Neural cell (in vitro differentiated cells): ENCODE measurements around the gene ROGDI. TPM values are rescaled to one million over a fixed set of nuclear protein-coding genes. Genes with fewer than 3 reads are reported as not detected.

Experiments
- H2AFZ ChIP-seq: fragments of 200-600, 300-800 bp; sonication (generic), shearing (Covaris generic); 2 replicates; pipeline ENCODE4 v1.6.0; 2014; ENCODE audit warnings: low read depth, mild to moderate bottlenecking, antibody characterized with exemption, low read length, moderate library complexity
- H3F3A ChIP-seq: fragments of 200-600 bp; shearing (Covaris generic); 2 replicates; pipeline ENCODE4 v1.6.1; 2016; ENCODE audit warnings: mild to moderate bottlenecking, moderate library complexity, mixed read lengths, antibody characterized with exemption, low read length; ENCODE audit not compliant: insufficient read depth, poor library complexity, severe bottlenecking
- H3K27ac ChIP-seq: fragments of 200-600, 300-800 bp; sonication (generic), shearing (Covaris generic); 2 replicates; pipeline ENCODE4 v1.5.1; 2014; ENCODE audit warnings: mild to moderate bottlenecking, low read length, moderate library complexity
- H3K27me3 ChIP-seq: fragments of 300-800, 200-600 bp; sonication (generic), shearing (Covaris generic); 2 replicates; pipeline ENCODE4 v1.6.0; 2014; ENCODE audit warnings: mild to moderate bottlenecking, low read depth, low read length, moderate library complexity; ENCODE audit not compliant: insufficient read depth
- H3K36me3 ChIP-seq: fragments of 300-800, 200-600 bp; sonication (generic), shearing (Covaris generic); 2 replicates; pipeline ENCODE4 v1.5.1; 2014; ENCODE audit warnings: mild to moderate bottlenecking, antibody characterized with exemption, low read length, moderate library complexity; ENCODE audit not compliant: insufficient read depth
- H3K4me2 ChIP-seq: fragments of 300-800, 200-600 bp; sonication (generic), shearing (Covaris generic); 2 replicates; pipeline ENCODE4 v1.6.0; 2014; ENCODE audit warnings: mild to moderate bottlenecking, low read length
- H3K4me3 ChIP-seq: fragments of 300-800, 200-600 bp; sonication (generic), shearing (Covaris generic); 2 replicates; pipeline ENCODE4 v1.5.1; 2014; ENCODE audit warnings: mild to moderate bottlenecking, low read length, moderate library complexity
- H3K79me2 ChIP-seq: fragments of 200-600 bp; shearing (Covaris generic); replicated peaks from 2 replicates; pipeline ENCODE4 v1.6.0; 2014; ENCODE audit warnings: mild to moderate bottlenecking, low read length, moderate library complexity; ENCODE audit not compliant: insufficient read depth
- H3K9ac ChIP-seq: fragments of 300-800, 200-600 bp; sonication (generic), shearing (Covaris generic); 2 replicates; pipeline ENCODE4 v1.6.1; 2016; ENCODE audit warnings: mild to moderate bottlenecking, low read length, mixed read lengths
- H3K9me2 ChIP-seq: fragments of 200-600 bp; shearing (Covaris generic); 2 replicates; pipeline ENCODE4 v1.6.1; 2016; ENCODE audit warnings: mild to moderate bottlenecking, low read length, mixed read lengths; ENCODE audit not compliant: insufficient read depth
- H3K9me3 ChIP-seq: fragments of 200-600, 300-800 bp; sonication (generic), shearing (Covaris generic); 2 replicates; pipeline ENCODE4 v1.6.1; 2016; ENCODE audit warnings: mild to moderate bottlenecking, mixed run types, low read length, moderate library complexity, mixed read lengths
- H4K20me1 ChIP-seq: fragments of 200-600 bp; shearing (Covaris generic); 2 replicates; pipeline ENCODE4 v1.6.1; 2016; ENCODE audit warnings: mild to moderate bottlenecking, mixed run types; ENCODE audit not compliant: insufficient read depth
- EP300 ChIP-seq: fragments of 450-650 bp; conservative IDR thresholded peaks from 2 replicates; pipeline ENCODE4 v1.6.1; 2014; ENCODE audit warnings: antibody characterized with exemption, mild to moderate bottlenecking, moderate library complexity; ENCODE audit not compliant: poor library complexity, severe bottlenecking
- EZH2 ChIP-seq: fragments of 200-600, 300-800 bp; shearing (Covaris generic), sonication (generic); IDR thresholded peaks from 2 replicates; pipeline ENCODE4 v1.6.1; 2014; ENCODE audit warnings: antibody characterized with exemption, low read length, borderline replicate concordance, mild to moderate bottlenecking; ENCODE audit not compliant: insufficient read depth, poor library complexity, severe bottlenecking
- MXI1 ChIP-seq: fragments of 450-650 bp; conservative IDR thresholded peaks from 2 replicates; pipeline ENCODE4 v1.6.1; 2014; ENCODE audit warnings: antibody characterized with exemption, mild to moderate bottlenecking; ENCODE audit not compliant: poor library complexity, severe bottlenecking
- POLR2AphosphoS5 ChIP-seq: IDR thresholded peaks from 2 replicates; pipeline ENCODE4 v1.6.1; 2012
- RAD21 ChIP-seq: fragments of 450-650 bp; conservative IDR thresholded peaks from 2 replicates; pipeline ENCODE4 v1.6.1; 2014; ENCODE audit warnings: antibody characterized with exemption, mild to moderate bottlenecking, moderate library complexity
- SMC3 ChIP-seq: fragments of 450-650 bp; conservative IDR thresholded peaks from 2 replicates; pipeline ENCODE4 v1.6.1; 2014; ENCODE audit warnings: antibody characterized with exemption, mild to moderate bottlenecking, moderate library complexity; ENCODE audit not compliant: poor library complexity
- TAF1 ChIP-seq: IDR thresholded peaks from 2 replicates; pipeline ENCODE4 v1.6.1; 2012; ENCODE audit warnings: low read depth
- polyA plus RNA-seq: library from polyadenylated mRNA; depleted of rRNA; stranded (reverse); fragments of >200 nt; gene quantifications from 2 replicates; pipeline ENCODE4 v1.2.3, GENCODE V29; 2014
- TF ChIP-seq, protein P1 (sequence below): IDR thresholded peaks from 2 replicates; pipeline ENCODE4 v1.6.1; 2012; ENCODE audit warnings: borderline replicate concordance
- TF ChIP-seq, protein P2 (sequence below): fragments of 450-650 bp; IDR thresholded peaks from 2 replicates; pipeline ENCODE4 v1.5.1; 2014; ENCODE audit warnings: antibody characterized with exemption, mild to moderate bottlenecking, moderate library complexity; ENCODE audit not compliant: poor library complexity, severe bottlenecking

ROGDI gene
- polyA plus RNA-seq, 1 donor from 2014 or later: 203 TPM

DNA sequence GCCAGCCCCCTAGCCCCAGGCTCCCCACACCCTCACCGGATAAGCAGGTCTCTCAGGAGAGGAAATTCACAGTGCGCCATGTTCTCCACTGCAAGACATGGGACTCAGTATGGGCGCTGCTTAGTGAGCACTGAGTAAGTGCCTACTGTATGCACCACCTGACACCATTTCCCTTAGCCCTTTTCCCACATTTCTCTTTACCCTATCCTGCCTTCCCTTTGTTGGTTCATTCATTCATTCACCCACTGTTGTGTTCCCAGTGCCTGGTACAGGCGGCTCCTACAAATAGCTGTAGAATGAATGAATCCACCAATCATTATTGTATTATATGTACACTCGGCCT lies 24.4 kb downstream of the ROGDI start:
- Histone ChIP-seq H3K9me2 (no peaks in the 10 kb centered on the region), H3K27ac (no peak overlapping the region), H3K79me2 (no peaks in the 10 kb centered on the region), H3K36me3 (no peaks in the 10 kb centered on the region), H3K27me3 (no peaks in the 10 kb centered on the region), H4K20me1 (no peaks in the 10 kb centered on the region), H3K4me3 (no peak overlapping the region), H3K9ac (no peak overlapping the region), H3K4me2 (no peak overlapping the region), H3K9me3 (no peaks in the 10 kb centered on the region), H3F3A (no peaks in the 10 kb centered on the region), H2AFZ (no peak overlapping the region)
- TF ChIP-seq, protein P1, sequence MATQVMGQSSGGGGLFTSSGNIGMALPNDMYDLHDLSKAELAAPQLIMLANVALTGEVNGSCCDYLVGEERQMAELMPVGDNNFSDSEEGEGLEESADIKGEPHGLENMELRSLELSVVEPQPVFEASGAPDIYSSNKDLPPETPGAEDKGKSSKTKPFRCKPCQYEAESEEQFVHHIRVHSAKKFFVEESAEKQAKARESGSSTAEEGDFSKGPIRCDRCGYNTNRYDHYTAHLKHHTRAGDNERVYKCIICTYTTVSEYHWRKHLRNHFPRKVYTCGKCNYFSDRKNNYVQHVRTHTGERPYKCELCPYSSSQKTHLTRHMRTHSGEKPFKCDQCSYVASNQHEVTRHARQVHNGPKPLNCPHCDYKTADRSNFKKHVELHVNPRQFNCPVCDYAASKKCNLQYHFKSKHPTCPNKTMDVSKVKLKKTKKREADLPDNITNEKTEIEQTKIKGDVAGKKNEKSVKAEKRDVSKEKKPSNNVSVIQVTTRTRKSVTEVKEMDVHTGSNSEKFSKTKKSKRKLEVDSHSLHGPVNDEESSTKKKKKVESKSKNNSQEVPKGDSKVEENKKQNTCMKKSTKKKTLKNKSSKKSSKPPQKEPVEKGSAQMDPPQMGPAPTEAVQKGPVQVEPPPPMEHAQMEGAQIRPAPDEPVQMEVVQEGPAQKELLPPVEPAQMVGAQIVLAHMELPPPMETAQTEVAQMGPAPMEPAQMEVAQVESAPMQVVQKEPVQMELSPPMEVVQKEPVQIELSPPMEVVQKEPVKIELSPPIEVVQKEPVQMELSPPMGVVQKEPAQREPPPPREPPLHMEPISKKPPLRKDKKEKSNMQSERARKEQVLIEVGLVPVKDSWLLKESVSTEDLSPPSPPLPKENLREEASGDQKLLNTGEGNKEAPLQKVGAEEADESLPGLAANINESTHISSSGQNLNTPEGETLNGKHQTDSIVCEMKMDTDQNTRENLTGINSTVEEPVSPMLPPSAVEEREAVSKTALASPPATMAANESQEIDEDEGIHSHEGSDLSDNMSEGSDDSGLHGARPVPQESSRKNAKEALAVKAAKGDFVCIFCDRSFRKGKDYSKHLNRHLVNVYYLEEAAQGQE: no peak
- TF ChIP-seq SMC3 (no peak), EZH2 (no peak), POLR2AphosphoS5 (no peak), TAF1 (no peak), EP300 (no peak)
- TF ChIP-seq, protein P2, sequence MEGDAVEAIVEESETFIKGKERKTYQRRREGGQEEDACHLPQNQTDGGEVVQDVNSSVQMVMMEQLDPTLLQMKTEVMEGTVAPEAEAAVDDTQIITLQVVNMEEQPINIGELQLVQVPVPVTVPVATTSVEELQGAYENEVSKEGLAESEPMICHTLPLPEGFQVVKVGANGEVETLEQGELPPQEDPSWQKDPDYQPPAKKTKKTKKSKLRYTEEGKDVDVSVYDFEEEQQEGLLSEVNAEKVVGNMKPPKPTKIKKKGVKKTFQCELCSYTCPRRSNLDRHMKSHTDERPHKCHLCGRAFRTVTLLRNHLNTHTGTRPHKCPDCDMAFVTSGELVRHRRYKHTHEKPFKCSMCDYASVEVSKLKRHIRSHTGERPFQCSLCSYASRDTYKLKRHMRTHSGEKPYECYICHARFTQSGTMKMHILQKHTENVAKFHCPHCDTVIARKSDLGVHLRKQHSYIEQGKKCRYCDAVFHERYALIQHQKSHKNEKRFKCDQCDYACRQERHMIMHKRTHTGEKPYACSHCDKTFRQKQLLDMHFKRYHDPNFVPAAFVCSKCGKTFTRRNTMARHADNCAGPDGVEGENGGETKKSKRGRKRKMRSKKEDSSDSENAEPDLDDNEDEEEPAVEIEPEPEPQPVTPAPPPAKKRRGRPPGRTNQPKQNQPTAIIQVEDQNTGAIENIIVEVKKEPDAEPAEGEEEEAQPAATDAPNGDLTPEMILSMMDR: no peak

DNA sequence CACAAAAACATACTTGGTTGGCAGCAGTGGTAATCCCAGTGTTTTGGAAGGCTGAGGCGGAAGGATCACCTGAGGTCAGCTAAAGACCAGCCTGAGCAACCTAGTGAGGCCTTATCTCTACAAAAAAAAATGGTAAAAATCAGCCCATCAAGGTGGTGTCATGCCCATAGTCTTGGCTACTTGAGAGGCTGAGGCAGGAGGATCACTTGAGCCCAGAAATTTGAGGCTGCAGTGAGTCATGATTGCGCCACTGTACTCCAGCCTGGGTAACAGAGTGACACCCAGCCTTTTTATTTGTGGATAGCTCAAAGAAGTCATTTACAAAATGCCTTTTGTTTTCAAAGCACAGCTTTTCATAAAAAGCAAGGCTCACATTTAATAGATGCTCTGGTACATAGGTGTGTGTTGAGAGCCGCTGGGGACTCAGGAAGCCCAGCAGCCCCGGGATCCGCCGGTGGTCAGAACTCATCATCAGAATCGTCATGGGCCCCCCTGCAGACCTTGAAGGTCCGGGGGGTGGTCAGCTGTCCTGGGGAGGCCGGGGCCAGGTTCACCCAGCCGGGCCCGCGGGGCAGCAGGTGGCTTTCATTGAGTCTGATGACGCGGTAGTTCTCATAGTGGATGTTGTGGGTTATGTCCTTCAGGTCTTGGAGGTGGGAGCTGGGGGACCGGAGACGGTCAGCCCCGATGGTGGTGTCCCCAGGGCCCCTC lies 24.9 kb downstream of the ROGDI start:
- no peaks in the 10 kb centered on the region for H3K9me2 ChIP-seq
- no peak overlapping the region for H3K4me3 ChIP-seq
- no peaks in the 10 kb centered on the region for H3K27me3 ChIP-seq
- H3K9ac ChIP-seq: no peak overlapping the region
- no peaks in the 10 kb centered on the region for H3K36me3 ChIP-seq
- no peaks in the 10 kb centered on the region for H3K9me3 ChIP-seq
- no peak overlapping the region for H3K4me2 ChIP-seq
- H2AFZ ChIP-seq: no peak overlapping the region
- no peaks in the 10 kb centered on the region for H3K79me2 ChIP-seq
- H3F3A ChIP-seq: no peaks in the 10 kb centered on the region
- H4K20me1 ChIP-seq: no peaks in the 10 kb centered on the region
- TF ChIP-seq EP300 (no peak), RAD21 (no peak), POLR2AphosphoS5 (no peak), SMC3 (no peak), TAF1 (no peak), MXI1 (no peak), EZH2 (no peak)
- TF ChIP-seq, protein P1: no peak
- TF ChIP-seq, protein P2: no peak
- no peak overlapping the region for H3K27ac ChIP-seq
